HEK293T (cell line): ENCODE measurements around the gene OOSP1.
A peak's percentile ranks its signal among the peaks of the same experiment; 100 is the strongest.
"Not testable (repeated sequence)": the region's sequence is repeated elsewhere in the genome, so short reads cannot be mapped to it uniquely, and the experiment has no call there.

Experiments
- CTCF ChIA-PET: fragments of 350-600 bp; formaldehyde crosslinking; extraction: SDS; loops from one replicate; lab custom pipeline; 2021; ENCODE audit warnings: antibody characterized with exemption, inconsistent platforms; lab: Yijun Ruan, JAX
- POLR2A ChIA-PET: fragments of 350-600 bp; formaldehyde crosslinking; extraction: SDS; loops from one replicate; lab custom pipeline; 2020; ENCODE audit warnings: antibody characterized with exemption, inconsistent platforms; lab: Yijun Ruan, JAX
- DNase-seq: peaks from one replicate; pipeline ENCODE4 v3.0.0; 2012; ENCODE audit warnings: mixed read lengths; ENCODE audit errors: extremely low spot score
- ARNT ChIP-seq: fragments of 450-650 bp; IDR thresholded peaks from 2 replicates; pipeline ENCODE4 v1.6.1; 2017; ENCODE audit warnings: mild to moderate bottlenecking
- BHLHE40 ChIP-seq: fragments of 450-650 bp; IDR thresholded peaks from 2 replicates; pipeline ENCODE4 v1.6.1; 2016; ENCODE audit warnings: mild to moderate bottlenecking, moderate library complexity, borderline replicate concordance
- CTBP1 ChIP-seq: fragments of 450-650 bp; IDR thresholded peaks from 2 replicates; pipeline ENCODE4 v1.6.1; 2016; ENCODE audit warnings: borderline replicate concordance
- ELF4 ChIP-seq: fragments of 450-650 bp; IDR thresholded peaks from 2 replicates; pipeline ENCODE4 v1.6.1; 2017; ENCODE audit warnings: antibody characterized with exemption
- FOXA1 ChIP-seq: fragments of 450-650 bp; IDR thresholded peaks from 2 replicates; pipeline ENCODE4 v1.6.1; 2016; ENCODE audit warnings: mild to moderate bottlenecking
- FOXK2 ChIP-seq: fragments of 450-650 bp; IDR thresholded peaks from 2 replicates; pipeline ENCODE4 v1.6.1; 2016; ENCODE audit warnings: mild to moderate bottlenecking
- FOXM1 ChIP-seq: fragments of 450-650 bp; IDR thresholded peaks from 2 replicates; pipeline ENCODE4 v1.6.1; 2017; ENCODE audit warnings: mild to moderate bottlenecking, borderline replicate concordance
- HDGF ChIP-seq: fragments of 450-650 bp; IDR thresholded peaks from 2 replicates; pipeline ENCODE4 v1.6.1; 2017; ENCODE audit warnings: antibody characterized with exemption, borderline replicate concordance
- L3MBTL2 ChIP-seq: fragments of 450-650 bp; conservative IDR thresholded peaks from 2 replicates; pipeline ENCODE4 v1.6.1; 2016; ENCODE audit warnings: mild to moderate bottlenecking
- LEF1 ChIP-seq: fragments of 450-650 bp; IDR thresholded peaks from 2 replicates; pipeline ENCODE4 v1.6.1; 2017; ENCODE audit warnings: mild to moderate bottlenecking, borderline replicate concordance
- NFRKB ChIP-seq: fragments of 450-650 bp; IDR thresholded peaks from 2 replicates; pipeline ENCODE4 v1.6.1; 2016; ENCODE audit warnings: mild to moderate bottlenecking, moderate library complexity
- PKNOX1 ChIP-seq: fragments of 450-650 bp; IDR thresholded peaks from 2 replicates; pipeline ENCODE4 v1.6.1; 2016
- SP1 ChIP-seq: fragments of 450-650 bp; IDR thresholded peaks from 2 replicates; pipeline ENCODE4 v1.6.1; 2017
- SUZ12 ChIP-seq: fragments of 450-650 bp; IDR thresholded peaks from 2 replicates; pipeline ENCODE4 v1.6.1; 2016; ENCODE audit warnings: mild to moderate bottlenecking
- TARDBP ChIP-seq: fragments of 450-650 bp; IDR thresholded peaks from 2 replicates; pipeline ENCODE4 v1.6.1; 2016
- ZNF384 ChIP-seq: fragments of 450-650 bp; IDR thresholded peaks from 2 replicates; pipeline ENCODE4 v1.6.1; 2016

The OOSP1 gene

GRCh38 chr11:59900366-59901126, 37.7 kb upstream of the OOSP1 start:
- TF ChIP-seq LEF1 (no peak), TARDBP (no peak), SP1 (no peak), FOXA1 (no peak), NFRKB (no peak), PKNOX1 (no peak), BHLHE40 (no peak), ELF4 (no peak), SUZ12 (no peak), HDGF (no peak), ZNF384 (no peak), CTBP1 (no peak), FOXM1 (no peak), ARNT (no peak), L3MBTL2 (no peak)
- ChIA-PET CTCF (no interaction called here), POLR2A (no interaction called here)
- no peak for DNase-seq

- ChIA-PET POLR2A (no interaction called here), CTCF (no interaction called here)
- DNase-seq = no peak
- no peak for TF ChIP-seq FOXA1
- no peak for TF ChIP-seq SP1
- TF ChIP-seq ELF4 = no peak
- no peak for TF ChIP-seq SUZ12
- no peak for TF ChIP-seq FOXM1
- TF ChIP-seq CTBP1 = no peak
- TF ChIP-seq HDGF = no peak
- TF ChIP-seq ARNT = no peak
- no peak for TF ChIP-seq ZNF384
- TF ChIP-seq PKNOX1 = no peak
- no peak for TF ChIP-seq L3MBTL2
- no peak for TF ChIP-seq FOXK2
- TF ChIP-seq NFRKB = no peak
These were observed 36.9 kb upstream of the OOSP1 start for GRCh38 chr11:59901306-59901705.

- CTCF ChIA-PET, POLR2A ChIA-PET, DNase-seq: not testable (repeated sequence)
These were observed 34.7 kb upstream of the OOSP1 start for GRCh38 chr11:59903569-59903968.

- CTCF ChIA-PET = interaction anchor here (0.6 to 2.0 kb wide), 7 partner anchors 9 to 369 kb away, joined by 3 to 8 read pairs (median 3); no protein-coding TSS in a partner anchor
- no peak for TF ChIP-seq BHLHE40
- TF ChIP-seq HDGF = no peak
- TF ChIP-seq FOXA1 = no peak
- TF ChIP-seq LEF1 = no peak
- TF ChIP-seq FOXM1 = no peak
- TF ChIP-seq ARNT = no peak
- no peak for TF ChIP-seq ELF4
- TF ChIP-seq FOXK2 = no peak
- no peak for TF ChIP-seq SUZ12
- no peak for TF ChIP-seq TARDBP
- no peak for TF ChIP-seq L3MBTL2
- no peak for TF ChIP-seq ZNF384
- TF ChIP-seq SP1 = no peak
- TF ChIP-seq CTBP1 = no peak
- POLR2A ChIA-PET = no interaction called here
- no peak for DNase-seq
These were observed 19.8 kb upstream of the OOSP1 start for GRCh38 chr11:59918480-59918879.

GRCh38 chr11:59918987-59919589, 19.1 kb upstream of the OOSP1 start:
- POLR2A ChIA-PET = no interaction called here
- peak; percentile 15 for DNase-seq
- TF ChIP-seq ZNF384 = 0 out of 2 replicates have a peak, but pooled peaks have one; percentile 41
- no peak for TF ChIP-seq SUZ12
- CTCF ChIA-PET = interaction anchor here (0.6 to 2.0 kb wide), 7 partner anchors 9 to 370 kb away, joined by 3 to 8 read pairs (median 3); no protein-coding TSS in a partner anchor

GRCh38 chr11:59923813-59924212, 14.4 kb upstream of the OOSP1 start:
- no peak for DNase-seq
- ChIA-PET POLR2A (no interaction called here), CTCF (no interaction called here)
- TF ChIP-seq NFRKB = no peak
- no peak for TF ChIP-seq FOXA1
- no peak for TF ChIP-seq FOXM1
- no peak for TF ChIP-seq ELF4
- no peak for TF ChIP-seq SUZ12
- TF ChIP-seq TARDBP = no peak
- TF ChIP-seq HDGF = no peak
- no peak for TF ChIP-seq ARNT
- TF ChIP-seq BHLHE40 = no peak
- no peak for TF ChIP-seq L3MBTL2
- TF ChIP-seq PKNOX1 = no peak
- no peak for TF ChIP-seq ZNF384
- TF ChIP-seq LEF1 = no peak
- no peak for TF ChIP-seq SP1
- TF ChIP-seq FOXK2 = no peak
- no peak for TF ChIP-seq CTBP1
